HEK293T (cell line): ENCODE results near the gene EPG5.
"Not testable (repeated sequence)": the region's sequence is repeated elsewhere in the genome, so short reads cannot be mapped to it uniquely, and the experiment has no call there.

Experiments used
- CTCF ChIA-PET: fragments of 350-600 bp; formaldehyde crosslinking; extraction: SDS; loops from one replicate; lab custom pipeline; 2021; ENCODE audit warnings: antibody characterized with exemption, inconsistent platforms; lab: Yijun Ruan, JAX
- POLR2A ChIA-PET: fragments of 350-600 bp; formaldehyde crosslinking; extraction: SDS; loops from one replicate; lab custom pipeline; 2020; ENCODE audit warnings: antibody characterized with exemption, inconsistent platforms; lab: Yijun Ruan, JAX
- DNase-seq: peaks from one replicate; pipeline ENCODE4 v3.0.0; 2012; ENCODE audit warnings: mixed read lengths; ENCODE audit errors: extremely low spot score
- ARNT ChIP-seq: fragments of 450-650 bp; IDR thresholded peaks from 2 replicates; pipeline ENCODE4 v1.6.1; 2017; ENCODE audit warnings: mild to moderate bottlenecking
- BHLHE40 ChIP-seq: fragments of 450-650 bp; IDR thresholded peaks from 2 replicates; pipeline ENCODE4 v1.6.1; 2016; ENCODE audit warnings: mild to moderate bottlenecking, moderate library complexity, borderline replicate concordance
- CTBP1 ChIP-seq: fragments of 450-650 bp; IDR thresholded peaks from 2 replicates; pipeline ENCODE4 v1.6.1; 2016; ENCODE audit warnings: borderline replicate concordance
- ELF4 ChIP-seq: fragments of 450-650 bp; IDR thresholded peaks from 2 replicates; pipeline ENCODE4 v1.6.1; 2017; ENCODE audit warnings: antibody characterized with exemption
- FOXA1 ChIP-seq: fragments of 450-650 bp; IDR thresholded peaks from 2 replicates; pipeline ENCODE4 v1.6.1; 2016; ENCODE audit warnings: mild to moderate bottlenecking
- FOXK2 ChIP-seq: fragments of 450-650 bp; IDR thresholded peaks from 2 replicates; pipeline ENCODE4 v1.6.1; 2016; ENCODE audit warnings: mild to moderate bottlenecking
- FOXM1 ChIP-seq: fragments of 450-650 bp; IDR thresholded peaks from 2 replicates; pipeline ENCODE4 v1.6.1; 2017; ENCODE audit warnings: mild to moderate bottlenecking, borderline replicate concordance
- HDGF ChIP-seq: fragments of 450-650 bp; IDR thresholded peaks from 2 replicates; pipeline ENCODE4 v1.6.1; 2017; ENCODE audit warnings: antibody characterized with exemption, borderline replicate concordance
- L3MBTL2 ChIP-seq: fragments of 450-650 bp; conservative IDR thresholded peaks from 2 replicates; pipeline ENCODE4 v1.6.1; 2016; ENCODE audit warnings: mild to moderate bottlenecking
- LEF1 ChIP-seq: fragments of 450-650 bp; IDR thresholded peaks from 2 replicates; pipeline ENCODE4 v1.6.1; 2017; ENCODE audit warnings: mild to moderate bottlenecking, borderline replicate concordance
- NFRKB ChIP-seq: fragments of 450-650 bp; IDR thresholded peaks from 2 replicates; pipeline ENCODE4 v1.6.1; 2016; ENCODE audit warnings: mild to moderate bottlenecking, moderate library complexity
- PKNOX1 ChIP-seq: fragments of 450-650 bp; IDR thresholded peaks from 2 replicates; pipeline ENCODE4 v1.6.1; 2016
- SP1 ChIP-seq: fragments of 450-650 bp; IDR thresholded peaks from 2 replicates; pipeline ENCODE4 v1.6.1; 2017
- SUZ12 ChIP-seq: fragments of 450-650 bp; IDR thresholded peaks from 2 replicates; pipeline ENCODE4 v1.6.1; 2016; ENCODE audit warnings: mild to moderate bottlenecking
- TARDBP ChIP-seq: fragments of 450-650 bp; IDR thresholded peaks from 2 replicates; pipeline ENCODE4 v1.6.1; 2016
- ZNF384 ChIP-seq: fragments of 450-650 bp; IDR thresholded peaks from 2 replicates; pipeline ENCODE4 v1.6.1; 2016

Gene EPG5

GRCh38 chr18:45820106-45820745, 146.9 kb downstream of the EPG5 start:
- TF ChIP-seq ELF4 (no peak), L3MBTL2 (no peak), BHLHE40 (no peak), SUZ12 (no peak), ZNF384 (no peak), FOXA1 (no peak), FOXK2 (no peak), TARDBP (no peak), NFRKB (no peak), SP1 (no peak), LEF1 (no peak), PKNOX1 (no peak)
- ChIA-PET POLR2A (no interaction called here), CTCF (no interaction called here)
- DNase-seq = no peak

- CTCF ChIA-PET, POLR2A ChIA-PET, DNase-seq: not testable (repeated sequence)
Measured at GRCh38 chr18:45818765-45819164, 148.4 kb downstream of the EPG5 start.

- CTCF ChIA-PET = no interaction called here
- TF ChIP-seq ZNF384 (no peak), SUZ12 (no peak), ELF4 (no peak), L3MBTL2 (no peak), FOXA1 (no peak), FOXK2 (no peak), TARDBP (no peak), PKNOX1 (no peak), ARNT (no peak), CTBP1 (no peak), BHLHE40 (no peak), NFRKB (no peak), SP1 (no peak), FOXM1 (no peak)
- POLR2A ChIA-PET = no interaction called here
- no peak for DNase-seq
Measured at GRCh38 chr18:45817543-45817942, 149.6 kb downstream of the EPG5 start.

GRCh38 chr18:45814733-45815132, 152.4 kb downstream of the EPG5 start:
- POLR2A ChIA-PET, DNase-seq, CTCF ChIA-PET: not testable (repeated sequence)

GRCh38 chr18:45807144-45807543, 160.0 kb downstream of the EPG5 start:
- POLR2A ChIA-PET, DNase-seq: not testable (repeated sequence)
- CTCF ChIA-PET = interaction anchor here (0.7 kb wide), 1 partner anchor 189 kb away, joined by 3 read pairs; no protein-coding TSS in a partner anchor

- POLR2A ChIA-PET = no interaction called here
- DNase-seq = no peak
- no peak for TF ChIP-seq FOXK2
- no peak for TF ChIP-seq LEF1
- no peak for TF ChIP-seq L3MBTL2
- no peak for TF ChIP-seq HDGF
- no peak for TF ChIP-seq FOXA1
- TF ChIP-seq SUZ12 = no peak
- no peak for TF ChIP-seq BHLHE40
- no peak for TF ChIP-seq SP1
- no peak for TF ChIP-seq NFRKB
- no peak for TF ChIP-seq PKNOX1
- no peak for TF ChIP-seq ZNF384
- no peak for TF ChIP-seq ELF4
- TF ChIP-seq ARNT = no peak
- TF ChIP-seq TARDBP = no peak
- CTCF ChIA-PET = no interaction called here
Measured at GRCh38 chr18:45806226-45806625, 160.9 kb downstream of the EPG5 start.

- TF ChIP-seq HDGF (no peak), TARDBP (no peak), LEF1 (no peak), FOXK2 (no peak), ZNF384 (no peak), CTBP1 (no peak), ARNT (no peak), PKNOX1 (no peak), FOXM1 (no peak), SUZ12 (no peak), L3MBTL2 (no peak), BHLHE40 (no peak)
- ChIA-PET POLR2A (no interaction called here), CTCF (interaction anchor here (0.5 kb wide), 1 partner anchor 124 kb away, joined by 3 read pairs; no protein-coding TSS in a partner anchor)
- DNase-seq = no peak
Measured at GRCh38 chr18:45805551-45805950, 161.6 kb downstream of the EPG5 start.
